ENCODE data around the gene FBXL7. TPM values are rescaled to one million over a fixed set of nuclear protein-coding genes. Genes with fewer than 3 reads are reported as not detected.

FBXL7 gene
- total and polyA plus RNA-seq, 9 of the 15 experiments (the other 6 are each of a cell fraction or from before 2014, with no cell fraction given) = 0.04 to 0.08 TPM; not detected in 7

DNA sequence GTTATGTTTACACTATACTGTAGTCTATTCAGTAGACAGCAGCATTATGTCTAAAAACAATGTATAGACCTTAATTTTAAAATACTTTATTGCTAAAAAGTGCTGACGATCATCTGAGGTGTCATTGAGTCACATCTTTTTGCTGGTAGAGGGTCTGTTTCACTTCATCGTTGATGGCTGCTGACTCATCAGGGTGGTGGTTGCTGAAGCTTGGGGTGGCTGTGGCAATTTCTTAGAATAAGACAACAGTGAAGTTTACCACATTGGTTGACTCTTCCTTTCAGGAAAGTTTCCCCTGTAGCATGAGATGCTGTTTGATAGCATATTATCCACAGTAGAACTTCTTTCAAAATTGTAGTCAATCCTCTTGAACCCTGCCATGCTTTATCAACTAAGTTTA is 150.3 kb downstream of the FBXL7 start:
- no peak overlapping the region for H3K4me2 ChIP-seq (ENCODE audit: insufficient read depth, low read length)
- H3K79me2 ChIP-seq (ENCODE audit: control insufficient read depth, insufficient read depth, low read length) = no peaks in the 10 kb centered on the region
- H3K27ac ChIP-seq (ENCODE audit: extremely low read depth, low read depth, low read length) = no peak overlapping the region
- no peaks in the 10 kb centered on the region for H3K27me3 ChIP-seq (ENCODE audit: control insufficient read depth in 2 of 2, insufficient read depth in 2 of 2, low read length in 2 of 2)
- ATAC-seq (no peak), DNase-seq (ENCODE audit: extremely low read depth in 1 of 4, low spot score in 3 of 4) (no peak), FAIRE-seq (no peak)
- H3K9me1 ChIP-seq (ENCODE audit: control insufficient read depth, insufficient read depth, low read length) = no peaks in the 10 kb centered on the region
- 0% methylated on average over 2 of the region's 2 CpGs for WGBS (ENCODE audit: insufficient coverage, low coverage, missing lambda C conversion rate)
- ChIA-PET CTCF (ENCODE audit: low intra/inter-chr PET ratio) (no interaction called here), POLR2A (no interaction called here)
- peaks cover 6% of the 10 kb centered on the region; the same call in 1 of the 2 replicates for H3K9me3 ChIP-seq (replicated peaks; ENCODE audit: control insufficient read depth, insufficient read depth, low read depth, low read length)
- H3K4me1 ChIP-seq (replicated peaks in 1 of 2; ENCODE audit: control insufficient read depth in 2 of 2, insufficient read depth in 2 of 2, low read length in 2 of 2) = no peaks in the 10 kb centered on the region
- no peak overlapping the region for H3K4me3 ChIP-seq
- intact Hi-C loops (cut with micrococcal nuclease) = no loop called here
- H4K20me1 ChIP-seq (replicated peaks; ENCODE audit: control insufficient read depth, insufficient read depth, low read length) = no peaks in the 10 kb centered on the region
- in situ Hi-C loops (cut with MboI) = no loop called here
- H3K9ac ChIP-seq (ENCODE audit: insufficient read depth in 1 of 2, low read depth in 2 of 2, low read length in 2 of 2) = no peak overlapping the region
- H3K36me3 ChIP-seq (ENCODE audit: control insufficient read depth, insufficient read depth, low read length) = no peaks in the 10 kb centered on the region
- BruUV-seq (replicated peaks) = no TSS peak
- no peak overlapping the region for H2AFZ ChIP-seq (ENCODE audit: low read depth, low read length)
- TF ChIP-seq FUS (optimal IDR thresholded peaks at IDR 0.05; ENCODE audit: low read depth, low read length) = no peak
- no peak for TF ChIP-seq SUPT5H (IDR thresholded peaks at IDR 0.05)
- no peak for TF ChIP-seq NCOA4 (IDR thresholded peaks at IDR 0.05; ENCODE audit: partially characterized antibody)
- no peak for TF ChIP-seq ZNF76 (CRISPR knock-in tag; IDR thresholded peaks at IDR 0.05; ENCODE audit: borderline replicate concordance)

DNA sequence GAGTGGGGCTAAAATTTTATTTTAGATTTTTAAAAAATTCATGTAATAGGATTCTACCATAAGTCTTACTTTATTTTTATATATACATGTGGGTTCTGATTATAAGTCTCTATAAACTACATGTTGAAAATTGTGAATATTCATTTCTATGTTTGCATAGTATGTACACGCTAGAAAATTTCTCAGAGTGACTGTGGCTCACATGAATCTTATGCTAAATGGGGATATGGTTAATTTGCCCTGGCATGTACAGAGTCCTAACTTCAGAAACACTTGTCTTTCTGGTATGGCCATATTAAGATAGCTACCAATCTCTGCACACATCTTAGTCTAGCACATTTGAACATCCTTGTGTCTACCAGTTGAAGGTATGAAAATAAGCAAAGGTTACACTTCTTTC is 154.8 kb downstream of the FBXL7 start:
- Histone ChIP-seq H3K4me2 (ENCODE audit: insufficient read depth, low read length) (no peak overlapping the region), H3K79me2 (ENCODE audit: control insufficient read depth, insufficient read depth, low read length) (no peaks in the 10 kb centered on the region), H2AFZ (ENCODE audit: low read depth, low read length) (no peak overlapping the region), H3K9me1 (ENCODE audit: control insufficient read depth, insufficient read depth, low read length) (no peaks in the 10 kb centered on the region), H4K20me1 (replicated peaks; ENCODE audit: control insufficient read depth, insufficient read depth, low read length) (no peaks in the 10 kb centered on the region), H3K27ac (ENCODE audit: extremely low read depth, low read depth, low read length) (no peak overlapping the region), H3K9me3 (replicated peaks; ENCODE audit: control insufficient read depth, insufficient read depth, low read depth, low read length) (peaks cover 4% of the 10 kb centered on the region; the same call in 1 of the 2 replicates), H3K9ac (ENCODE audit: insufficient read depth in 1 of 2, low read depth in 2 of 2, low read length in 2 of 2) (no peak overlapping the region), H3K27me3 (ENCODE audit: control insufficient read depth in 2 of 2, insufficient read depth in 2 of 2, low read length in 2 of 2) (no peaks in the 10 kb centered on the region), H3K4me3 (no peak overlapping the region), H3K4me1 (replicated peaks in 1 of 2; ENCODE audit: control insufficient read depth in 2 of 2, insufficient read depth in 2 of 2, low read length in 2 of 2) (no peaks in the 10 kb centered on the region), H3K36me3 (ENCODE audit: control insufficient read depth, insufficient read depth, low read length) (no peaks in the 10 kb centered on the region)
- intact Hi-C loops (cut with micrococcal nuclease) (no loop called here), in situ Hi-C loops (cut with MboI) (no loop called here)
- DNase-seq (ENCODE audit: extremely low read depth in 1 of 4, low spot score in 3 of 4) = no peak
- FAIRE-seq = no peak
- WGBS (ENCODE audit: insufficient coverage, low coverage, missing lambda C conversion rate) = 0% methylated on average over 1 of the region's 1 CpG
- CTCF ChIA-PET (ENCODE audit: low intra/inter-chr PET ratio) = no interaction called here
- POLR2A ChIA-PET = no interaction called here
- TF ChIP-seq OTX1 (CRISPR knock-in tag; IDR thresholded peaks at IDR 0.05) = no peak
- TF ChIP-seq SMARCA4 (IDR thresholded peaks at IDR 0.05) = no peak
- TF ChIP-seq ZNF197 (CRISPR knock-in tag; IDR thresholded peaks at IDR 0.05; ENCODE audit: low read depth) = no peak
- TF ChIP-seq PTTG1 (tag; IDR thresholded peaks at IDR 0.05; ENCODE audit: low read depth) = no peak
- no peak for TF ChIP-seq NCOA6 (IDR thresholded peaks at IDR 0.05)
- no peak for TF ChIP-seq FOXP1 (CRISPR knock-in tag; IDR thresholded peaks at IDR 0.05)
- no peak for TF ChIP-seq ZNF311 (CRISPR knock-in tag; IDR thresholded peaks at IDR 0.05)
- TF ChIP-seq RCOR1 (IDR thresholded peaks at IDR 0.05; ENCODE audit: borderline replicate concordance in 1 of 2, low read depth in 2 of 2, low read length in 2 of 2) = no peak
- TF ChIP-seq ZNF224 (CRISPR knock-in tag; IDR thresholded peaks at IDR 0.05) = no peak
- no peak for TF ChIP-seq SMAD1 (IDR thresholded peaks at IDR 0.05; ENCODE audit: low read depth, low read length, partially characterized antibody)
- TF ChIP-seq, protein P1, sequence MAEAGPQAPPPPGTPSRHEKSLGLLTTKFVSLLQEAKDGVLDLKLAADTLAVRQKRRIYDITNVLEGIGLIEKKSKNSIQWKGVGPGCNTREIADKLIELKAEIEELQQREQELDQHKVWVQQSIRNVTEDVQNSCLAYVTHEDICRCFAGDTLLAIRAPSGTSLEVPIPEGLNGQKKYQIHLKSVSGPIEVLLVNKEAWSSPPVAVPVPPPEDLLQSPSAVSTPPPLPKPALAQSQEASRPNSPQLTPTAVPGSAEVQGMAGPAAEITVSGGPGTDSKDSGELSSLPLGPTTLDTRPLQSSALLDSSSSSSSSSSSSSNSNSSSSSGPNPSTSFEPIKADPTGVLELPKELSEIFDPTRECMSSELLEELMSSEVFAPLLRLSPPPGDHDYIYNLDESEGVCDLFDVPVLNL (CRISPR knock-in tag; IDR thresholded peaks at IDR 0.05; ENCODE audit: low read depth) = no peak
- TF ChIP-seq TAF7 (tag; IDR thresholded peaks at IDR 0.05) = no peak
- TF ChIP-seq CXXC5 (CRISPR knock-in tag; IDR thresholded peaks at IDR 0.05) = no peak
- no peak for TF ChIP-seq FOXK1 (CRISPR knock-in tag; IDR thresholded peaks at IDR 0.05; ENCODE audit: borderline replicate concordance)
- ATAC-seq = no peak
- no TSS peak for BruUV-seq (replicated peaks)

Measured in K562 (cell line).